ENCODE results near the gene TELO2.
"Not testable (repeated sequence)": the region's sequence is repeated elsewhere in the genome, so short reads cannot be mapped to it uniquely, and the experiment has no call there.

Gene TELO2

GRCh38 chr16:1457489-1458245 is 35.5 kb upstream of the TELO2 start:
- DNase-seq (ENCODE audit: low read depth, low spot score), result no peak

- no peak for DNase-seq (ENCODE audit: low read depth, low spot score)
These were observed 34.7 kb upstream of the TELO2 start for GRCh38 chr16:1458336-1458976.

- DNase-seq (ENCODE audit: low read depth, low spot score), result no peak
These were observed 34.2 kb upstream of the TELO2 start for GRCh38 chr16:1458977-1459341.

GRCh38 chr16:1459967-1460366 is 33.2 kb upstream of the TELO2 start:
- no peak for DNase-seq (ENCODE audit: low read depth, low spot score)

GRCh38 chr16:1460602-1461138 is 32.5 kb upstream of the TELO2 start:
- DNase-seq (ENCODE audit: low read depth, low spot score), result no peak

GRCh38 chr16:1461146-1461545 is 32.0 kb upstream of the TELO2 start:
- no peak for DNase-seq (ENCODE audit: low read depth, low spot score)

GRCh38 chr16:1464196-1464893 is 28.8 kb upstream of the TELO2 start:
- DNase-seq (ENCODE audit: low read depth, low spot score), result no peak

- DNase-seq (ENCODE audit: low read depth, low spot score), result no peak
These were observed 28.1 kb upstream of the TELO2 start for GRCh38 chr16:1464894-1465566.

- no peak for DNase-seq (ENCODE audit: low read depth, low spot score)
These were observed 27.6 kb upstream of the TELO2 start for GRCh38 chr16:1465567-1465915.

GRCh38 chr16:1466054-1466453 is 27.1 kb upstream of the TELO2 start:
- DNase-seq (ENCODE audit: low read depth, low spot score), result no peak

GRCh38 chr16:1466968-1467521 is 26.1 kb upstream of the TELO2 start:
- DNase-seq (ENCODE audit: low read depth, low spot score), result no peak

- no peak for DNase-seq (ENCODE audit: low read depth, low spot score)
These were observed 24.7 kb upstream of the TELO2 start for GRCh38 chr16:1468426-1468810.

GRCh38 chr16:1469141-1469540 is 24.0 kb upstream of the TELO2 start:
- DNase-seq (ENCODE audit: low read depth, low spot score), result not testable (repeated sequence)

- DNase-seq (ENCODE audit: low read depth, low spot score), result no peak
These were observed 23.4 kb upstream of the TELO2 start for GRCh38 chr16:1469693-1470201.

GRCh38 chr16:1470481-1471251 is 22.5 kb upstream of the TELO2 start:
- DNase-seq (ENCODE audit: low read depth, low spot score), result no peak

- no peak for DNase-seq (ENCODE audit: low read depth, low spot score)
These were observed 21.5 kb upstream of the TELO2 start for GRCh38 chr16:1471569-1472194.

GRCh38 chr16:1472974-1473373 is 20.2 kb upstream of the TELO2 start:
- DNase-seq (ENCODE audit: low read depth, low spot score), result no peak

GRCh38 chr16:1474082-1474795 is 18.9 kb upstream of the TELO2 start:
- DNase-seq (ENCODE audit: low read depth, low spot score), result no peak

GRCh38 chr16:1474796-1475551 is 18.2 kb upstream of the TELO2 start, which contains the start of gene CLCN7:
TSS of gene CLCN7 (minus strand) at chr16:1475028. CDS start at chr16:1474974, 54 bp downstream.
- DNase-seq (ENCODE audit: low read depth, low spot score), result peak; percentile 73
